HG03135 (cell line): ENCODE measurements around the gene CADPS.

Experiments used
- ATAC-seq: cut with Tn5 transposase; IDR thresholded peaks from one replicate; pipeline ENCODE4 v1.9.1; 2021; ENCODE audit warnings: mild to moderate bottlenecking, moderate library complexity; ENCODE audit not compliant: unreplicated experiment

The CADPS gene

GRCh38 chr3:62655056-62655690 lies 220.0 kb downstream of the CADPS start:
- no peak for ATAC-seq

GRCh38 chr3:62653796-62654195 lies 221.4 kb downstream of the CADPS start:
- ATAC-seq, result no peak

GRCh38 chr3:62647711-62648110 lies 227.5 kb downstream of the CADPS start:
- ATAC-seq, result no peak

- ATAC-seq, result no peak
Observed at GRCh38 chr3:62644493-62644892, 230.7 kb downstream of the CADPS start.

- ATAC-seq, result no peak
Observed at GRCh38 chr3:62638316-62638715, 236.9 kb downstream of the CADPS start.

DNA sequence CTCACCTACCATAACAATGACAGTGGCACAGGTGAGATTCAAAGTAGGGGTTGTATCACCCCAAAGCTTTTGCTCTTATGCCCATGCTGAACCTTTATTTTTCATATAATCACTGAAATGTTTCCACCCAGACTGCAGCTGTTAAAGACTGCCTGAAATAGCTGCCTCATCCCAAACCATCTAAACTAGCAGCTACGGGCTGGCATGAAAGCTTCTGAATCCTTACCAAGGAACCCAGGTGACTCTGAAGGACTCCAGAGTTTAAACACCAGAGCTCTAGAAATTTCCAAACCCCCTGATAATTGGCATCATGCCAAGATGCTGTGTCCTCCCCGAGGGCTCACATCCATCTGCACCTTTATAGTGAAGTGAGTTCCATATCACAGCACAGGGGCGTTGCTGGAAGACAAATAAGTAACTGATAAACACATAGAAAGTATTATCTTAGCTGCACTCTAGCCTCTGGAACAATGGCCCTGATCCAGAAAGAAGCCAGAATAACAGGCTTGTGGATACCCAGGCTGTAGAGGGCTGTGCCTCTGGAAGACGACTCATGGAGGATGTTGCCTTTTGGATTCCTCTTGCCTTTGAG lies 238.9 kb downstream of the CADPS start:
- ATAC-seq, result no peak

GRCh38 chr3:62632510-62633294 lies 242.5 kb downstream of the CADPS start:
- ATAC-seq, result no peak

DNA sequence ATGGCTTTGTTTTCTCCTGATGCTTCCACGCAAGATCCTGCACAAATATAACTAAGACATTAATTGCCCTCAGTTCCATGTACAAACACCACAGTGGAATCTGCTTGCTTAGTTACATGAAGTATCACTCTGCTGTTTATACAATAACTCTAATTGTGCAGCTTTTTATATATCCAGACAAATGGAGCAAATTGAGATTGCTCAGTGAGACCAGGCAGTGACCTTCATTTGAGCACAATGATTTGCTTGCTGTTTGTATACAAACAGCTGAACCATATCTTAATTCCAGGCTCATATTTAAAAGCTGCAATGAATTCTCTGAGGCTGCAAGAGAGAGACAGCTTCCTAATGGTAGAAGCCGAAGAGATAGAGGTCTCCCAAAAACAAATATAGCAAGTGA lies 243.7 kb downstream of the CADPS start:
- no peak for ATAC-seq

DNA sequence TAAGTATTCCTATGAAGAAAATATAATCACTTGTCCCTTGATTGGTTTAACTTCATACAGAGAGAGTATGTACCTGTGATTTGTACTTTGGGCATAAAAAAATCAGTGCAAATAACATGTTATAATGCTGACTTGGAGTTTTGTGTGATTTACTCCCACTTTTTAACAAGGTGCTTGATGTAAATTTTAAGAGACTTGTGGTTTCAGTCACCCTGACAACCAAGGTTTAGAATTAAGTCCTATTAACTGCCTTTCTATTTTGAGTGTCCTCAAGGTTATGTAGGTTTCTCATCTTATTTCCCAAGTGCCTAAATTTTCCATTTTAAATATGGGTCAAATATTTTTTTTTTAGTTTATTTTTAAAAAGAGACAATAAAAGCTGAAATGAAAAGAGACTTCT lies 244.6 kb downstream of the CADPS start:
- no peak for ATAC-seq

GRCh38 chr3:62625268-62625667 lies 249.9 kb downstream of the CADPS start:
- no peak for ATAC-seq

DNA sequence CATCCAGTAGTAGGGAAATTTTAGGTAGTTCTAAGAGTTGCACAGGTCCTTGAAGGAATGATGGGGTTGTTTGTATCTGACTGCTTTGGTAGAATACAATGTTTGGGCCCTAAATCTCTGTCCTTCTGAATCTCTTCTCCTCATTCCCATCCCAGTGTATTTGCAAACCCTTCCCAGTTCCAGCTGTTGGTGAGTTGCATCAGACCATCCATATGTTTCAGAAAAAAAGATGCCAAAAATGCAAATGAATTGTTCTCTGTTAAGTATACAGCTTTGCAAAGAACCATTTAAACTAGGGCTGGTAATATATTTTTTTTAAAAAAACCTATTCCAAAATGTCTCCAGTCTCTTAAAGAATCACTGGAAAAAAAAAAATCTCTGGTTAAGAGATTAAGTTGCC lies 251.0 kb downstream of the CADPS start:
- ATAC-seq, result no peak

DNA sequence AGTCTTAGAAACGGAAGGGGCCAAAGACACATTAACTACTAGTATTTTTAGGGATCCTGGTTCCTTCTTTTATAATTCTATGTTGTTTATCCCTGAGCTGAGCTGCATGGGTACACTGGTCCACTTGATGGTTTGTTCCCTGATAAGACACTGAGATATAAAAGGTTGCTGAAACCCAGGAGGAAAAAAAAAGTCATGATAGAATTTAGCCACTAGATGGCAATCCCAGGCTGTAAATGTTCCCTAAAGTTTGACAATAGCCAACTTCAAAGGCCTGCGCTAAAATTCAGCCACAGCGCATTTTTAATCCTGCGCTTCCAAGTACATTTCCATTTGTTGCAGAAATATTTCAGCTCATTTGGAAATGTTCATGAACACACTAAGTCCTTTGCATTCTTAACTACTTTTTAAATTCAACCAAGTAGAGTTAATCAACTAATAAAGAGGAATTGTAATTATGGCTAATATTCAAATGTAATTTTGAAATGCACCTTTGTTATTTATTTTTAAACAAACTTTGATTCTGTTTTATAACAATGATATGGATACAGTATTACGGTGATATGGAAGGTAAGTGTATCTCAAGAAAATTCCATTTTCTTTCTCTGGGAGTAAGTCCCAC lies 252.6 kb downstream of the CADPS start:
- ATAC-seq, result no peak

DNA sequence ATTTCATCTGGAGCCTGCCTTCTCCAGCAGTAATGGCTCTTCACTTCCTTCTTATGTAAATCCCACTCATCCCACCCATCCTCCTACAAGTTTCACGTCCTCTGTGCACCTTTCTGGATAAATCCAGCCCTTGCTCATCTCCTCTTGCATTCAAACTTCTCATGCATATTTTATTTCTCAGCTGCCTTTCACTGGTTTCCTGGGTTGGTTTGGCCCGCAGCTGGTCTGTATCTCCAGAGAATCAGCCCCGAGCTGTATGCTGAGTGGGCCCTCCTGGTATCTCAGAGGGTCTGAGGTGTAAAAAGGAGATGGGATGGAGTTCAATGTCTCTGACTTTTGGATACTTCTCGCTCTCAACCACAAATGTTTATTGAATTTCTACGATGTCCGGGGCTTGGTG lies 253.3 kb downstream of the CADPS start:
- ATAC-seq, result no peak

DNA sequence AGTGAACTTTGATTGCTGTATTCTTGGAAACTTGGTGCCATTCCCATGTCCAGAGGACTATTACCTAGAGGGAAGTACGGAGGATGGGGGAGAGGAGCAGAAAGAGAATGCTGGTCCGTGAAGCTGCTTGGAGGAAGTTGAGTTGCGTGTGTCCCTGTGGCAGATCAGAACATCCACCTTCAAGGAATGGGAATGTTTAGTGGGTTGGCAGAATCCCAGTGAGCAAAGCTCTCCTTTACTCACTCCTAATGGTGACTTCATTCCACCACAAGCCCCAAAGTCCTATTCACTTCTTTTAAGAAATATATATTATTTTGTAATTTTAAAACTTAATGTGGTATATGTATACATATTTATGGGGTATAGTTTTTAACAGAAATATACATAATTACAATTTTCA lies 254.0 kb downstream of the CADPS start:
- ATAC-seq, result no peak

DNA sequence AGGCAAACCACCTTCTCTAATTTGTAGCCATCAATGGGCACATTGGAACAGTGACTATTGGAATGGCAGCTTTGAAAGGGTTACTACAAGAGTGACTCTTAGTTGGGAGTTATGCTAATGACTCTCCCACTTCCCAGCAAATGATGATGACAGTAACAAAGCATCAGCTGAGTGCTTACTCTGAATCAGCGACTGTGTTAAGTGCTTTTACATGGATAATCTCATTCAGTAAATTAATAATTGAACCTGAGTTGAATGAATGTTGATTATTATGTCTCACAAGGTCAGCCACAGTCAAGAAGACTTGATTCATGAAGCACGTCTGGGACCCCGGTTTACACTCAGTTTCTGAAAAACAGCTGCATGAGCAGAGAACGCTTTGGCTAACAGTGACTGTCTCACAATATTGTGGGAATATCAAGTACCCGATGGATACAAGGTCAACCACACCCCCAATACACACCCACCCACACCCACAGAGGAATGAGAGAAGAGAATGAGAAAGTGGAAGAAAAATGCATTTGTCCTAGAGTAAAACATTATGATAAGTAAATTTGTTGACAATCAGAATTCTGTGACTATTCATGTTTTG lies 259.9 kb downstream of the CADPS start:
- no peak for ATAC-seq

GRCh38 chr3:62614527-62614926 lies 260.7 kb downstream of the CADPS start:
- no peak for ATAC-seq

DNA sequence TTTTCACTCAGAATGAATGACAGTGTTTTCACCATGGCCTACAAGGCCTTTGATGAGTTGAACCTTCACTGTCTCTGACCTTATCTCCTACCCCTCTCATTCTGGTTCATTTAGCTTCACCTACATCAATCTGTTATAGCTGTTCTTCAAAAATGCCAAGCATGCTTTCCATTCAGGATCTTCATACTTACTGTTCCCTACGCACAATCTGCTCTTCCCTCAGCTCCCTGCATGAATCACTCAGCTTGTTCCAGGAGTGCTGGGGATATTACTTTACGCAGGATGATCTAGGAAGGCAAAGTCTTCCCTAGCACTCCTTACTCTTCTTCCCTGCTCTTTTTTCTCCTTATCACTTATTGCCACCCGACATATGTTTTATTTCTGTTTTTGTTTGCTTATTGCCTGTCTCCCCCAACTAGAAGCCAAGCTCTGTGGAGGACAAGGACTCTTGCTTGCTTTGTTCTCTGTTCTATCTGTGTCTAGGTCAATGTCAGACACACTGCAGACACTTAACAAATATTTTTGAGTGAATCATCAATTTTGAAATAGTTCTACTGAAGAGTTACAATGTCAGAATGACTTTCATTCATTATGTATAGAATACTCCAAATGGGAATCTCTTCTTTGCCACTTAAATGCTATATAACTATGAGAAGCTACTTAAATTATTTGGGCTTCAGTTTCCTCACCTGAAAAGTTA lies 263.5 kb downstream of the CADPS start:
- no peak for ATAC-seq

DNA sequence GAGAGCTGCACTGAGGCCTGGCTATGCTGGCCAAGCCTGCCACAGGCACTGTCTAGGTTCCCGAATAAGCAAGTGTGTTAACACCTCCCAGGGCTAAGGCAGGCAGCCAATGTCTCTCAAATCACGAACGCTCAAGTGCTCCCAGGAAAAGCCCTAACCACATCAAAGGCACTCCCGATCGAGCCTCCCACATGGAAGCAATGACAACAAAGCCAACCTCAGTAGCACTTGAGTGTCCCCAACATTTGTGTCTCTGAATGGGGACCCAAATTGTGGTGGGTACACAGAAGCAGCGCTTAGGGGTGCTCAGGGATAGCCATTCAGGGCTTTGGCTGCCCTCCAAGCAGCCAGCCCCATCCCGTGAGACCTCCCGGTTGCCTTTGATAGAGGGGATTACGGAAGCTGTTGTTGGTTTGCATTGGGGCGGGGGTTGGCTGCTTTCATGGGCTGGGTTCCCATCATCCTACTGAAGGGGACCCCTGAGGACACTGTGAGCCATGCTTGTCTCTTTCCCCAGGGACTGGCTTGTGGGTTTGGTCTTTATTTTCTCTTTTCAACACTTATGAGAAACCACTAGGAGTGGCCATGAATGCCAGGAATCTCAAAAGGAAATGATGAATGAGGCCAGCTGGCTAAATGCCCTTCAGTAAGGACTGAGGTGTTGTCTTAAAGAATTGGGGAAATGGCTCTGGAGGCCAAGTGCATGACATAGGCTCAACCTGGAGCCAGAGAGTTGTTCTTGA lies 267.8 kb downstream of the CADPS start:
- no peak for ATAC-seq

DNA sequence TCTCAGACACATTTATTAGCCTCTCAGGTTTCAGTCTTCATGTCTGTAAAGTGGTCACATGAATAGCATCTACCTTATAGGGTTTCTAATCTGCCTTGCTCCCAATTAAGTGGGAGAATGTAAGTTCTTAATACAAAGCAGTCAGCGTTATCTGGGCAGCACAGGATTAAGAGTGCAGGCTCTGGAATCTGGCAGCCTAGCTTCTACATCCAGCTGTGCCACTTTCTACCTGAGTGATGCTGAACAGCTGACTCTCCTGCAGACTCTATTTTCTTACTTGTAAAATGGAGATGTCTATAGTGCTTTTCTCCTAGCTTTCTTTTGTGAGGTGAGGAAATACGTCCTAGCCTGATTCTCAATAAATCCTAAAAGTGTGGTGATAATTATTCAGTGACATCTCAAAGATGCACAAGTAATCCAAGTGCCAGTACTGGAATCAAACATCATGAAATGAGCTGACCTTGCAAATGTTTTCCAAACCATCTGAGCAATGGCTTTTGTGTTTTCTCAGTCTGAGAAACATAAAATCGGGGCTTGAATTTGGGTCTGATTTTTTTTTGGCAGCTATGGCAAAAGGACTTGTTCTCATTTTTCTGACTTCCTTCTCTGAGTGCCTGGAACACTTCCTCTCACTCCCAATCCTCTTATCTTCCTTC lies 269.7 kb downstream of the CADPS start:
- ATAC-seq, result no peak
